Mesendoderm (in vitro differentiated cells): ENCODE data around the gene KRT8.

Experiments
- DNase-seq: peaks from one replicate; pipeline ENCODE4 v3.0.0; 2013
- H2AK5ac ChIP-seq: 2 replicates; pipeline ENCODE4 v1.6.1; 2013; ENCODE audit warnings: low read length, inconsistent platforms
- H2BK120ac ChIP-seq: 2 replicates; pipeline ENCODE4 v1.6.1; 2013; ENCODE audit warnings: low read depth, mild to moderate bottlenecking, low read length, moderate library complexity, mixed read lengths
- H2BK15ac ChIP-seq: replicated peaks from 2 replicates; pipeline ENCODE4 v1.6.1; 2013; ENCODE audit warnings: low read depth, mild to moderate bottlenecking, moderate library complexity
- H2BK5ac ChIP-seq: 2 replicates; pipeline ENCODE4 v1.6.1; 2013; ENCODE audit warnings: low read length, inconsistent platforms
- H3K18ac ChIP-seq: 2 replicates; pipeline ENCODE4 v1.6.1; 2013; ENCODE audit warnings: mild to moderate bottlenecking, low read length, mixed read lengths
- H3K23ac ChIP-seq: one replicate; pipeline ENCODE4 v1.6.1; 2013; ENCODE audit warnings: low read length
- H3K27ac ChIP-seq: 2 replicates; pipeline ENCODE4 v1.5.1; 2013; ENCODE audit warnings: low read depth, mild to moderate bottlenecking, inconsistent platforms, low read length, moderate library complexity
- H3K27me3 ChIP-seq: 2 replicates; pipeline ENCODE4 v1.6.1; 2013; ENCODE audit warnings: low read length, control low read depth, mild to moderate bottlenecking, inconsistent platforms; ENCODE audit not compliant: insufficient read depth, poor library complexity
- H3K36me3 ChIP-seq: 2 replicates; pipeline ENCODE4 v1.6.1; 2013; ENCODE audit warnings: low read length, inconsistent platforms; ENCODE audit not compliant: control insufficient read depth, insufficient read depth
- H3K4ac ChIP-seq: one replicate; pipeline ENCODE4 v1.6.1; 2013; ENCODE audit warnings: low read depth, mild to moderate bottlenecking, low read length, moderate library complexity
- H3K4me1 ChIP-seq: 2 replicates; pipeline ENCODE4 v1.6.1; 2013; ENCODE audit warnings: low read depth, low read length, inconsistent platforms; ENCODE audit not compliant: control insufficient read depth
- H3K4me2 ChIP-seq: 2 replicates; pipeline ENCODE4 v1.6.1; 2013; ENCODE audit warnings: low read length
- H3K4me3 ChIP-seq: 2 replicates; pipeline ENCODE4 v1.5.1; 2013; ENCODE audit warnings: mild to moderate bottlenecking, low read length
- H3K56ac ChIP-seq: one replicate; pipeline ENCODE4 v1.6.1; 2013; ENCODE audit warnings: low read length
- H3K79me1 ChIP-seq: 2 replicates; pipeline ENCODE4 v1.6.1; 2013; ENCODE audit warnings: low read length, inconsistent platforms
- H3K79me2 ChIP-seq: 2 replicates; pipeline ENCODE4 v1.6.1; 2013; ENCODE audit warnings: mild to moderate bottlenecking, low read length; ENCODE audit not compliant: control insufficient read depth, insufficient read depth
- H3K9ac ChIP-seq: 2 replicates; pipeline ENCODE4 v1.6.1; 2013; ENCODE audit warnings: low read length, inconsistent platforms
- H4K5ac ChIP-seq: one replicate; pipeline ENCODE4 v1.6.1; 2013; ENCODE audit warnings: low read length
- H4K8ac ChIP-seq: one replicate; pipeline ENCODE4 v1.6.1; 2013; ENCODE audit warnings: low read depth, mild to moderate bottlenecking, control low read depth, low read length, moderate library complexity
- WGBS: extraction: QIAGEN DNeasy Blood & Tissue Kit; methylation state at CpG from one replicate; pipeline ENCODE4 v1.1.7; 2013; ENCODE audit warnings: low lambda C conversion rate, missing lambda C conversion rate; ENCODE audit not compliant: insufficient coverage; ENCODE audit errors: extremely low coverage; 5-methylcytosine and 5-hydroxymethylcytosine counted together

The KRT8 gene

DNA sequence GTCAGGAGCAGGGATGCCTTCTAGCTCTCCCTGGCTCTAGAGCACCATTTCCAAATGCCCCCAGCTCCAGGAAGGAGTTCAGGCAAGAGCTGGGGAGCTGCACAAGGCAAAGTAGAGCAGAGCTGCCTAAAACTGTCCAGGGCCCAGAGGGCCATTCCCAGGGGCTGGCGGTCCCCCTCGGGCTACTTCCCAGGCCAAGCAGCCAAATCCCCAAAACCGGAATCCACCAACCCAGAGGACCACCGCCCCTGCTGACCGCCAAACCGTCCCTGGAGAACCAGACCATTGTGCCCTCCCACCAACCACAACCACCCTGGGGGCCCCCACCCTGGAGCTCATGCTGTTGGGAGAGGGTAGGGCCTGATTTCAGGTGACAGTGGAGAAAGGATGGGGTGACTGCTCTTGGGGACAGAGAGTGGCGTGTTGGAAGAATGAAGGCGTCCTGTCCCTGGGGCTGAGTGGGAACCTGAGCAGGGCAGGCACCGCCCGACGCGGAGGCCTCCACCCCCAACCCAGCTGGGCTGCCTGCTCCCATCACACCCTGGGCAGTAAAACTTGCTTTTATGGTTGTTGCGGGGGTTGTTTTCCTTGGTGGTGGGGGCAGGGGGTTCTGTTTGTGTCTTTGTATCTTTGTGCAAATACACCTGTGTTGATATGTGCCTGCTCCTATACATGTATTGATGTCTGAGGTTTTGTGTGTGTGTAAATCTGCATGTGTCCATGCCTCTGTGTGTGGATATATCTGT lies 32.1 kb downstream of the KRT8 start:
- Histone ChIP-seq H3K4me3 (no peak overlapping the region), H3K36me3 (no peaks in the 10 kb centered on the region), H3K23ac (no peak overlapping the region), H2BK15ac (no peak overlapping the region), H2BK5ac (no peak overlapping the region), H3K79me1 (no peaks in the 10 kb centered on the region), H3K56ac (no peak overlapping the region), H3K4ac (no peak overlapping the region), H3K27me3 (no peaks in the 10 kb centered on the region), H3K18ac (no peak overlapping the region), H4K5ac (no peak overlapping the region), H3K4me2 (no peak overlapping the region), H2AK5ac (peak overlapping the region; percentile 38), H3K27ac (no peak overlapping the region), H2BK120ac (no peak overlapping the region), H3K9ac (no peak overlapping the region), H3K4me1 (no peaks in the 10 kb centered on the region), H3K79me2 (no peaks in the 10 kb centered on the region), H4K8ac (no peak overlapping the region)
- no peak for DNase-seq
- WGBS = no CpG with 5 or more reads among the region's 13 CpGs

DNA sequence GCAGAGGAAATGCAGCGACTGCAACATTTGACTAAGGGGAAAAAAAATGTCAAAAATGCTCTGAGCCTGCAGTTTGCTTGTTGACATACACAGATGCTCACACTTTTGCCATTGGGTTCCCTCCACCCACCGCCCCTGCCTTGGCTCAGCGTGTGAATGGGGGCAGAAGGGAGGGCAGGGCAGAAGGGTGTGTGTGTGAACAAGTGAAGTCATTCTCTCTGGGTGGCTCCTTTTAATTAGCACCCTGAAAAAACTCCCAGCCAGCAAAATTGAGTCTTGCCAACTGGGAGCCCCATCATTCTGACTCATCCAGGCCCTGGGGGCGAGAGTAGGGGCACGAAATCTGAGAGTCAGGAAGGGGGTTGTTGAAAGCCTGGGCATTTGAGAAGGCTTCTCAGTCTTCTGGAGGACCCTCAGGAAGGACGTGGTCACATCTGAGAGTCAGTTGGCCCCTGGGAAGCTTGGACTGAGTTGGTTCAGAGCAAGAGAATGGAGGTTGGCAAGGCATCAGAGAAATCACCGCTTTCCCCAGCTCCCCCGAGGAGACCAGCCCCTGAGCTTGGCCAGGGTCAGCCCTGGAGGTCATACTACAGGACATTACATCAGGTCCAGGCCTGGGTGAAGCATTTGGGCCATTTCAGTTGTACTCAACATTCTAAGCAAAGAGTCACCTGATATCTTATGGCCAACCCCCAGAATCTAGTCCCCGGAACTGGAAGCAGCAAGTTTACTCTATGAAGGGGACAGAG lies 33.4 kb downstream of the KRT8 start:
- Histone ChIP-seq H3K4me2 (no peak overlapping the region), H3K9ac (no peak overlapping the region), H3K4me1 (no peaks in the 10 kb centered on the region), H3K79me2 (no peaks in the 10 kb centered on the region), H3K4ac (no peak overlapping the region), H3K18ac (no peak overlapping the region), H2BK15ac (no peak overlapping the region), H2BK5ac (no peak overlapping the region), H4K8ac (no peak overlapping the region), H3K79me1 (no peaks in the 10 kb centered on the region), H3K4me3 (no peak overlapping the region), H3K36me3 (no peaks in the 10 kb centered on the region), H3K27me3 (no peaks in the 10 kb centered on the region), H3K23ac (no peak overlapping the region), H3K56ac (no peak overlapping the region), H2AK5ac (no peak overlapping the region), H3K27ac (no peak overlapping the region), H4K5ac (no peak overlapping the region), H2BK120ac (no peak overlapping the region)
- no CpG with 5 or more reads among the region's 9 CpGs for WGBS
- DNase-seq = peak; percentile 42

DNA sequence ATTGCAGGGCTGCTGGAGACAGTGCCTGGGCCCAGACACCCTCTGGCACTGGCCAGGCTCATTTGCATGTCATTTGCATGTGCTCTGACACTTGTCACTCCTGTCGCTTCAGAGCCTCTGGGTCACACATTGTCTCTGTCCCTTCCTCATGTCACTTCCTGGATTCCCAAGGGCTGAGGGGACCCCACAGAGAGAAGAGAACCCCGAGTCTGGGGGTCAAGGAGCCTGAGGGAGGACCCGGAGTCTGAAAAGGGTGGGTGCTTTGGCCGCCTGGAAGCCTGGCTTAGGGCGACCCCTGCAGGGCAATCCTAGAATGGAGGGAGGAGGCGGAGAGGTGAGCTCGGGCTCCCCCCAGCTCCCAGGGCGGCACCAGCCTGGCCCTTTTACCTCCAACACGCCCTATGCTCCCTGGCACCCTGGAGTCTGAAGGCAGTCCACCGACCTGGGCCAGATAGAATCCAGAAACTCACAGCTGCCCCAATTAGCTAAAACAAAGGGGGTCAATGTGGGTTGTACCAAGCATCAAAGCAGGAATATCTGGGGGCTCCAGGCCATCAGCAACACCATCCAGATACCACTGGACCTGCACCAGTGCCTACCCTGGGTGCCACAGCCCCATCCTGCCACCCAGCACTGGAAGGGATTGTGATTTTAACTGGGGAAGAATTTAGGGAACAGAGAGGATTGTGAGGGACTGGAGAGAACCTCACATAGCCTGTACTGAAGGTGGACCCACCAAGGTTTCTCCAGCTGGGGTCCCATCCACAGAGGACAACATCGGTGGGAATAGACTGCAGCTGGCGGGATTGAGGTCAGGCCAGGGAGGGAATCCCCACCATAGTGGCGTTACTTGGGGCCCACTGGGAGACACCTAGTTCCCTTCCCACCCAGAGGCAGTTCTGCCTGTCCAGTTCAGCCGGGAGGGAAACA lies 34.2 kb downstream of the KRT8 start:
- H2BK5ac ChIP-seq = no peak overlapping the region
- H3K27ac ChIP-seq = no peak overlapping the region
- no peak overlapping the region for H3K23ac ChIP-seq
- H3K36me3 ChIP-seq = no peaks in the 10 kb centered on the region
- H3K9ac ChIP-seq = no peak overlapping the region
- no CpG with 5 or more reads among the region's 14 CpGs for WGBS
- peak; percentile 68 for DNase-seq
- H3K79me1 ChIP-seq = no peaks in the 10 kb centered on the region
- no peak overlapping the region for H4K8ac ChIP-seq
- no peak overlapping the region for H4K5ac ChIP-seq
- no peak overlapping the region for H3K4ac ChIP-seq
- no peak overlapping the region for H3K56ac ChIP-seq
- no peak overlapping the region for H3K4me2 ChIP-seq
- no peak overlapping the region for H3K4me3 ChIP-seq
- no peak overlapping the region for H2BK15ac ChIP-seq
- H3K4me1 ChIP-seq = no peaks in the 10 kb centered on the region
- no peak overlapping the region for H2AK5ac ChIP-seq
- H3K79me2 ChIP-seq = no peaks in the 10 kb centered on the region
- H3K27me3 ChIP-seq = no peaks in the 10 kb centered on the region
- no peak overlapping the region for H2BK120ac ChIP-seq
- H3K18ac ChIP-seq = no peak overlapping the region

DNA sequence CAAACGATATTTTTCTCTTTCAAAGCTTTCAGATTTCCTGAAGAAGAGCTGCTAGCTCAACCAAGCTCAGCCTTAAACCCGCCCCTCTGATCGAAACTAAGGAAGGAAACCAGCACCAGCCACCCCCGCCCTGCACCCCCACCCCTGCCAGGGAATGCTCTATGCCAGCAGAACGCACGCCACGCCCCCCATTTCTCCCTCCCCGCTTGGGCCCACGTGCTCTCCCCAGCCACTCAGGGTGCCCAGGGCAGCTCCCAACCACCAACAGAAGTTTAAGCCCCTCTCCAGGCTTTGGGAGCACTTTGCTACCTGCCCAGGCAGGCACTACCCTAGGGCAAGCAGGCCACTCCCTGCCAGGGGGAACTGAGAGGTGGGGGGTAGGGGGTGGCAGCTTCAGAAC lies 37.2 kb downstream of the KRT8 start:
- Histone ChIP-seq H3K36me3 (no peaks in the 10 kb centered on the region), H3K9ac (no peak overlapping the region), H3K4ac (no peak overlapping the region), H3K27ac (no peak overlapping the region), H4K8ac (no peak overlapping the region), H2BK15ac (no peak overlapping the region), H4K5ac (no peak overlapping the region), H3K4me1 (no peaks in the 10 kb centered on the region), H3K79me1 (no peaks in the 10 kb centered on the region), H2BK5ac (no peak overlapping the region), H3K23ac (no peak overlapping the region), H3K4me2 (no peak overlapping the region), H3K27me3 (no peaks in the 10 kb centered on the region), H3K4me3 (no peak overlapping the region), H2BK120ac (no peak overlapping the region), H3K56ac (no peak overlapping the region), H3K18ac (no peak overlapping the region), H2AK5ac (no peak overlapping the region), H3K79me2 (no peaks in the 10 kb centered on the region)
- DNase-seq = no peak
- no CpG with 5 or more reads among the region's 9 CpGs for WGBS

DNA sequence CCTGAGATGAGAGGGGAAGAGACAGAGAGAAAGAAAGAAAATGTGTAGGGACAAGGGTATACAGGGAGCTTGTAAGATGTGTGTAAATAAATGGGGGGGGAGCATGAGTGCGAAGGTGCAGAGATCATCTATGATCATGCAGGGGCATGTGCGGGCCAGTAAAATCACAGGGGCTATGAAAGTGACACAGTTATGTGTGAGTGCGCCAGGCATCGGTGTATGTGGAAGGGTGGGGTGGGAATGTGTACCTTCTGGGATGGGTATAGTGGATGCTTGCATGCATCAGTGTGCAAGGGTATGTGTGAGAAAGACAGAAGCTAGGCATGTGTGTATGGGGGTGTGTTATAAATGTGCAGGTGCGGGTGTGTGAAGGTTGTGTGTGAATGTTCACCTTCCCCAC lies 37.7 kb downstream of the KRT8 start:
- no CpG with 5 or more reads among the region's 5 CpGs for WGBS
- Histone ChIP-seq H3K56ac (no peak overlapping the region), H3K9ac (no peak overlapping the region), H3K79me1 (no peaks in the 10 kb centered on the region), H3K27ac (no peak overlapping the region), H3K4me2 (no peak overlapping the region), H3K27me3 (no peaks in the 10 kb centered on the region), H3K4me1 (no peaks in the 10 kb centered on the region), H3K79me2 (no peaks in the 10 kb centered on the region), H2AK5ac (no peak overlapping the region), H2BK120ac (no peak overlapping the region), H2BK5ac (no peak overlapping the region), H3K36me3 (no peaks in the 10 kb centered on the region), H2BK15ac (no peak overlapping the region), H3K23ac (no peak overlapping the region), H4K8ac (no peak overlapping the region), H3K18ac (no peak overlapping the region), H4K5ac (no peak overlapping the region), H3K4me3 (no peak overlapping the region), H3K4ac (no peak overlapping the region)
- DNase-seq = no peak
